Loucy (cell line): ENCODE results near the gene EEA1.

Experiments
- H2AFZ ChIP-seq: fragments of 200-600 bp; sonication (generic); 2 replicates; pipeline ENCODE4 v1.6.0; 2016; ENCODE audit warnings: antibody characterized with exemption, mild to moderate bottlenecking, low read length, moderate library complexity
- H3F3A ChIP-seq: fragments of 200-600 bp; 2 replicates; pipeline ENCODE4 v1.6.0; 2016; ENCODE audit warnings: antibody characterized with exemption, low read depth, mild to moderate bottlenecking
- H3K27me3 ChIP-seq: fragments of 200-600 bp; sonication (generic); 2 replicates; pipeline ENCODE4 v1.6.1; 2014; ENCODE audit warnings: low read length, mild to moderate bottlenecking; ENCODE audit not compliant: insufficient read depth, poor library complexity, severe bottlenecking
- H3K36me3 ChIP-seq: fragments of 200-600 bp; sonication (generic); 2 replicates; pipeline ENCODE4 v1.6.1; 2016; ENCODE audit warnings: low read length; ENCODE audit not compliant: insufficient read depth
- H3K4me1 ChIP-seq: fragments of 200-600 bp; sonication (generic); 2 replicates; pipeline ENCODE4 v1.5.1; 2014; ENCODE audit warnings: low read length, mild to moderate bottlenecking; ENCODE audit not compliant: insufficient read depth, poor library complexity, severe bottlenecking
- H3K4me2 ChIP-seq: fragments of 200-600 bp; sonication (generic); 2 replicates; pipeline ENCODE4 v1.6.0; 2014; ENCODE audit warnings: antibody characterized with exemption, low read length, low read depth, mild to moderate bottlenecking; ENCODE audit not compliant: poor library complexity, severe bottlenecking
- H3K4me3 ChIP-seq: fragments of 200-600 bp; sonication (generic); 2 replicates; pipeline ENCODE4 v1.5.1; 2014; ENCODE audit warnings: low read length, mild to moderate bottlenecking, mixed read lengths; ENCODE audit not compliant: poor library complexity, severe bottlenecking
- H3K79me2 ChIP-seq: fragments of 200-600 bp; sonication (generic); 2 replicates; pipeline ENCODE4 v1.6.1; 2014; ENCODE audit warnings: low read length; ENCODE audit not compliant: insufficient read depth
- H3K9ac ChIP-seq: fragments of 200-600 bp; sonication (generic); 2 replicates; pipeline ENCODE4 v1.6.0; 2014; ENCODE audit warnings: mild to moderate bottlenecking, low read depth, low read length, moderate library complexity; ENCODE audit not compliant: poor library complexity, severe bottlenecking
- H3K9me2 ChIP-seq: fragments of 200-600 bp; sonication (generic); replicated peaks from 2 replicates; pipeline ENCODE4 v1.6.1; 2016; ENCODE audit warnings: low read depth, low read length, mixed read lengths
- H3K9me3 ChIP-seq: fragments of 200-600 bp; sonication (generic); 2 replicates; pipeline ENCODE4 v1.6.1; 2014; ENCODE audit warnings: mild to moderate bottlenecking, antibody characterized with exemption, low read length, low read depth; ENCODE audit not compliant: insufficient read depth
- H4K20me1 ChIP-seq: fragments of 200-600 bp; sonication (generic); 2 replicates; pipeline ENCODE4 v1.6.0; 2014; ENCODE audit warnings: antibody characterized with exemption, low read length, mild to moderate bottlenecking; ENCODE audit not compliant: insufficient read depth, poor library complexity, severe bottlenecking
- CTCF ChIP-seq: fragments of 200-600 bp; sonication (generic); conservative IDR thresholded peaks from 2 replicates; pipeline ENCODE4 v1.5.1; 2014; ENCODE audit warnings: mild to moderate bottlenecking, antibody characterized with exemption, low read length
- EZH2phosphoT487 ChIP-seq: fragments of 200-600 bp; IDR thresholded peaks from 2 replicates; pipeline ENCODE4 v1.6.1; 2018; ENCODE audit warnings: antibody characterized with exemption, mild to moderate bottlenecking, moderate library complexity, borderline replicate concordance

The EEA1 gene

GRCh38 chr12:92951006-92951405 lies 21.9 kb upstream of the EEA1 start:
- Histone ChIP-seq H3K4me1 (no peaks in the 10 kb centered on the region), H3K4me2 (no peak overlapping the region), H3F3A (no peaks in the 10 kb centered on the region), H3K36me3 (no peaks in the 10 kb centered on the region), H3K9me3 (peaks cover 14% of the 10 kb centered on the region; the same call in 1 of the 2 replicates), H3K27me3 (no peaks in the 10 kb centered on the region), H4K20me1 (no peaks in the 10 kb centered on the region), H3K9me2 (no peaks in the 10 kb centered on the region), H3K79me2 (no peaks in the 10 kb centered on the region), H2AFZ (no peak overlapping the region), H3K4me3 (no peak overlapping the region), H3K9ac (no peak overlapping the region)
- TF ChIP-seq CTCF, result no peak

- Histone ChIP-seq H3F3A (no peaks in the 10 kb centered on the region), H3K79me2 (no peaks in the 10 kb centered on the region), H3K9me3 (peaks cover 14% of the 10 kb centered on the region; the same call in 1 of the 2 replicates), H3K9ac (no peak overlapping the region), H3K27me3 (no peaks in the 10 kb centered on the region), H3K4me1 (no peaks in the 10 kb centered on the region), H3K9me2 (no peaks in the 10 kb centered on the region), H2AFZ (no peak overlapping the region), H3K36me3 (no peaks in the 10 kb centered on the region), H3K4me3 (no peak overlapping the region), H3K4me2 (no peak overlapping the region), H4K20me1 (no peaks in the 10 kb centered on the region)
- TF ChIP-seq EZH2phosphoT487 (no peak), CTCF (no peak)
These were observed 20.9 kb upstream of the EEA1 start for GRCh38 chr12:92950011-92950410.

- H3K9me3 ChIP-seq, result peaks cover 14% of the 10 kb centered on the region; the same call in 1 of the 2 replicates
- TF ChIP-seq EZH2phosphoT487 (no peak), CTCF (no peak)
- H3K27me3 ChIP-seq, result no peaks in the 10 kb centered on the region
- H3F3A ChIP-seq, result no peaks in the 10 kb centered on the region
- H3K4me3 ChIP-seq, result no peak overlapping the region
- H3K9ac ChIP-seq, result no peak overlapping the region
- no peak overlapping the region for H2AFZ ChIP-seq
- H3K36me3 ChIP-seq, result no peaks in the 10 kb centered on the region
- no peaks in the 10 kb centered on the region for H3K4me1 ChIP-seq
- no peaks in the 10 kb centered on the region for H4K20me1 ChIP-seq
- H3K9me2 ChIP-seq, result no peaks in the 10 kb centered on the region
- no peak overlapping the region for H3K4me2 ChIP-seq
- H3K79me2 ChIP-seq, result no peaks in the 10 kb centered on the region
These were observed 20.4 kb upstream of the EEA1 start for GRCh38 chr12:92949466-92949865.
